Hypothalamus (tissue), 51 donors: ENCODE measurements around the gene RETN.
"Not testable (repeated sequence)": the region's sequence is repeated elsewhere in the genome, so short reads cannot be mapped to it uniquely, and the experiment has no call there.

Experiments used
- DNase-seq, 51 donors: peaks; one replicate each; lab custom pipeline; 2025; lab: John Stamatoyannopoulos, UW

RETN gene

GRCh38 chr19:7637374-7638256 is 31.2 kb upstream of the RETN start:
- DNase-seq = peak in 3 of 51 donors; percentile 9 to 17 (median 11)

- DNase-seq = no peak
Measured at GRCh38 chr19:7638802-7639465, 29.9 kb upstream of the RETN start.

GRCh38 chr19:7639863-7640348 is 28.9 kb upstream of the RETN start:
- DNase-seq = no peak

GRCh38 chr19:7640803-7641202 is 28.0 kb upstream of the RETN start:
- no peak for DNase-seq

- DNase-seq = no peak
Measured at GRCh38 chr19:7641290-7642276, 27.3 kb upstream of the RETN start.

- no peak for DNase-seq
Measured at GRCh38 chr19:7642295-7643030, 26.4 kb upstream of the RETN start.

- no peak for DNase-seq
Measured at GRCh38 chr19:7643031-7643415, 25.8 kb upstream of the RETN start.

- not testable (repeated sequence) for DNase-seq
Measured at GRCh38 chr19:7643629-7644549, 25.0 kb upstream of the RETN start.

- DNase-seq = no peak
Measured at GRCh38 chr19:7644550-7644877, 24.3 kb upstream of the RETN start.

GRCh38 chr19:7645163-7645562 is 23.7 kb upstream of the RETN start:
- no peak for DNase-seq

- no peak for DNase-seq
Measured at GRCh38 chr19:7645656-7646425, 23.0 kb upstream of the RETN start.

GRCh38 chr19:7646426-7646700 is 22.5 kb upstream of the RETN start:
- DNase-seq = no peak

GRCh38 chr19:7647156-7647555 is 21.7 kb upstream of the RETN start:
- no peak for DNase-seq

- no peak for DNase-seq
Measured at GRCh38 chr19:7648265-7649014, 20.4 kb upstream of the RETN start.

- DNase-seq = no peak
Measured at GRCh38 chr19:7650148-7650547, 18.7 kb upstream of the RETN start.

GRCh38 chr19:7652061-7652641 is 16.7 kb upstream of the RETN start:
- peak in 47 of 51 donors; percentile 18 to 82 (median 53) for DNase-seq

GRCh38 chr19:7654401-7654800 is 14.4 kb upstream of the RETN start:
- no peak for DNase-seq
